OCI-LY7 (cell line): ENCODE data around the gene TPRG1. TPM values are rescaled to one million over a fixed set of nuclear protein-coding genes. Genes with fewer than 3 reads are reported as not detected.

Source experiments
- BruUV-seq: library from RNA; stranded (reverse); fragments of 400-500 nt; replicated peaks from 2 replicates; lab custom pipeline; 2021; lab: Mats Ljungman, UMichigan
- CTCF ChIA-PET: fragments of 300-600 bp; sonication (Branson Sonifier 250); formaldehyde crosslinking; loops from one replicate; lab custom pipeline; 2022; ENCODE audit warnings: antibody characterized with exemption; ENCODE audit not compliant: unreplicated experiment; lab: Charles Lee
- POLR2A ChIA-PET: fragments of 300-600 bp; sonication (Branson Sonifier 250); formaldehyde crosslinking; loops from one replicate; lab custom pipeline; 2022; ENCODE audit warnings: antibody characterized with exemption; lab: Charles Lee
- DNase-seq: peaks from one replicate; pipeline ENCODE4 v3.0.0-alpha.2; 2015; ENCODE audit warnings: low spot score
- H2AFZ ChIP-seq: fragments of 200-600 bp; sonication (generic), shearing (Covaris generic); 2 replicates; pipeline ENCODE4 v1.6.1; 2014; ENCODE audit warnings: mild to moderate bottlenecking, antibody characterized with exemption, low read length, moderate library complexity
- H3K27ac ChIP-seq: fragments of 200-600 bp; sonication (generic); 2 replicates; pipeline ENCODE4 v1.5.1; 2014; ENCODE audit warnings: mixed run types, low read depth, mild to moderate bottlenecking, moderate library complexity, low read length, inconsistent platforms; ENCODE audit not compliant: poor library complexity, severe bottlenecking
- H3K36me3 ChIP-seq: fragments of 200-600 bp; sonication (generic); 2 replicates; pipeline ENCODE4 v1.6.1; 2014; ENCODE audit warnings: mild to moderate bottlenecking, antibody characterized with exemption, low read length, moderate library complexity, mixed read lengths; ENCODE audit not compliant: insufficient read depth
- H3K4me1 ChIP-seq: fragments of 200-600 bp; sonication (generic); 2 replicates; pipeline ENCODE4 v1.5.1; 2014; ENCODE audit warnings: mild to moderate bottlenecking, low read length; ENCODE audit not compliant: insufficient read depth, poor library complexity, severe bottlenecking
- H3K4me2 ChIP-seq: fragments of 200-600 bp; sonication (generic); 2 replicates; pipeline ENCODE4 v1.6.1; 2014; ENCODE audit warnings: mild to moderate bottlenecking, low read length
- H3K4me3 ChIP-seq: fragments of 200-600 bp; sonication (generic); 2 replicates; pipeline ENCODE4 v1.5.1; 2014; ENCODE audit warnings: mild to moderate bottlenecking, low read depth, low read length; ENCODE audit not compliant: poor library complexity, severe bottlenecking
- H3K79me2 ChIP-seq: fragments of 200-600 bp; sonication (generic); 2 replicates; pipeline ENCODE4 v1.6.1; 2016; ENCODE audit warnings: low read depth, mild to moderate bottlenecking, low read length, moderate library complexity, mixed read lengths; ENCODE audit not compliant: insufficient read depth
- H3K9me2 ChIP-seq: fragments of 200-600 bp; sonication (generic); 2 replicates; pipeline ENCODE4 v1.6.1; 2016; ENCODE audit warnings: mild to moderate bottlenecking, low read length, mixed read lengths; ENCODE audit not compliant: insufficient read depth
- H3K9me3 ChIP-seq: fragments of 200-600 bp; sonication (generic); 2 replicates; pipeline ENCODE4 v1.6.1; 2014; ENCODE audit warnings: mild to moderate bottlenecking, mixed run types, low read length, mixed read lengths
- H4K20me1 ChIP-seq: fragments of 200-600 bp; sonication (generic); 2 replicates; pipeline ENCODE4 v1.6.1; 2014; ENCODE audit warnings: mild to moderate bottlenecking, antibody characterized with exemption, low read length, moderate library complexity, mixed read lengths; ENCODE audit not compliant: insufficient read depth
- CTCF ChIP-seq: fragments of 200-600 bp; sonication (generic); conservative IDR thresholded peaks from 2 replicates; pipeline ENCODE4 v1.5.1; 2014; ENCODE audit warnings: mild to moderate bottlenecking, antibody characterized with exemption, low read length, moderate library complexity, mixed read lengths
- EZH2phosphoT487 ChIP-seq: fragments of 200-600 bp; sonication (generic); IDR thresholded peaks from 2 replicates; pipeline ENCODE4 v1.6.1; 2018; ENCODE audit warnings: low read depth, borderline replicate concordance, mild to moderate bottlenecking, mixed run types, antibody characterized with exemption, low read length, moderate library complexity, mixed read lengths
- intact Hi-C: fragments of 100-400 bp; cut with micrococcal nuclease; formaldehyde crosslinking; loops from one replicate; pipeline ENCODE4 v1.10.0; 2022; ENCODE audit not compliant: unreplicated experiment
- total RNA-seq, 2 experiments: library from RNA; depleted of rRNA in 1 of 2; stranded (reverse); fragments of >200 nt in 1 of 2; shearing (Covaris generic) in 1 of 2; gene quantifications; 2 replicates each; pipeline ENCODE4 v1.2.3, GENCODE V29; 2014 to 2022

Gene TPRG1
- total RNA-seq, 2 experiments from 2014 or later = 0.92 TPM; not detected in 1

DNA sequence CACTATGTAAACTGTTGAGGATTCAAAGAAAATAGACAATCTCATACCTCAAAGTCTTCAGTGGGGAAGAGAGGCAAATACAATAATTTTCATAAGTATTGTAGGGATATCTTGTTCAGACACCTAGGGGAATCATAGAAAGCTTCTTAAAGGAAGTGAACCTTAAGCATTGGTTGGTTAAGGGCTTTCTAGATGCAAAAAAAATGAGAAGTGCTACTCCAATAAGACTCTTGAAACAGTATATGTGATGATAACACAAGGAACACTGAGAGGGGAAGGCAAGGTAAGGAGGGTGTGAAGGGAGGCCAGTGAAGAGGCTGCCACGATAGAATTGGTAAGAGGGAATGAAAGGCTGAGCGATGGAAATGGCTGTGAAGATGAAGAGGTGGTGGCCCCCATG is 104.1 kb downstream of the TPRG1 start:
- Histone ChIP-seq H3K79me2 (no peaks in the 10 kb centered on the region), H2AFZ (no peak overlapping the region), H3K36me3 (no peaks in the 10 kb centered on the region), H3K4me3 (no peak overlapping the region), H3K9me2 (no peaks in the 10 kb centered on the region), H3K27ac (no peak overlapping the region), H3K9me3 (no peaks in the 10 kb centered on the region), H4K20me1 (no peaks in the 10 kb centered on the region), H3K4me2 (no peak overlapping the region), H3K4me1 (peaks cover 14% of the 10 kb centered on the region)
- no peak for TF ChIP-seq EZH2phosphoT487
- no peak for TF ChIP-seq CTCF
- no TSS peak for BruUV-seq
- ChIA-PET CTCF (no interaction called here), POLR2A (interaction anchor here (0.9 to 1.5 kb wide), 3 partner anchors 12 to 126 kb away, joined by 3 to 4 read pairs (median 3); no protein-coding TSS in a partner anchor)
- DNase-seq = no peak
- intact Hi-C loops = loop anchor here (10.0 kb wide), 1 partner anchor 309 kb away; no protein-coding TSS in a partner anchor

DNA sequence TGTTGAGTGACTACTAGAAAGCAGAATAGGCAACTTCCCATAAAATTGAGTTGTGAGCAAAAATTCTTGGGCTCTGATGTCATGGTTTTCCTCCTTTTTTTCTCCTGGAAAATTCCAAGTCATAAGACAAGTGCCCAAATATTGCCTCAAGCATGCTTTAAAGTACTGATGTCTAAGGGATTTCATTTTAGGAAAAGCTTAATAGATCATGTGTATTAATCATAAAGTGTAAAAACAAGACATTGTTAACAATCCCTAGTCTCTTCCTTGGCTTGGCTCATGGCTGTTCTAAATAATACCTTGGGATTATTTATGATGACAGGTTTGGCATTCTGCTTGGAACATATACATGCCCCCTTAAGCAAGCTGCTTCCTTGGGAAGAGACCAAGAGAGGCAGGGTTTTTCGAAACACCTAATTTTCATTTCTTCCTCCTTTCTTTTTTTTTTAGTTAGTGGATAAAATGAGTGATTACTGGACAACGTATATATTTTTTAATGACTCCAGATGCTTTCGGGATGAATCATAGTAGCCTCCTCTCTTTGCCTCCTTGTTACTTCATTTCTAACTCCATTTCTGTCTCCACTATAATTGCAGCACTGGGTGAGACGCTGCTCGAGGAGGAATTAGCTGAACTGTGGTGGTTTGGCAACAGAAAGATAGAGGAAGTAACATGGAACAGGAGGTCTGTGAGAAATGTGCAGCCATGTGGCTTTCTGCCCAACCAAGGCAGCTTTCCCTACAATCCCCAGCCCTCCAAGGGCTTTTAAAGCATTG is 104.9 kb downstream of the TPRG1 start:
- peak; percentile 8 for DNase-seq
- POLR2A ChIA-PET = interaction anchor here (0.9 to 1.6 kb wide), 4 partner anchors 10 to 125 kb away, joined by 3 to 5 read pairs (median 4); no protein-coding TSS in a partner anchor
- CTCF ChIA-PET = interaction anchor here (0.9 kb wide), 1 partner anchor 12 kb away, joined by 3 read pairs; no protein-coding TSS in a partner anchor
- Histone ChIP-seq H3K9me2 (no peaks in the 10 kb centered on the region), H2AFZ (peak overlapping the region; percentile 16; the same call in 1 of the 2 replicates), H3K4me1 (peaks cover 14% of the 10 kb centered on the region), H3K36me3 (no peaks in the 10 kb centered on the region), H3K4me3 (no peak overlapping the region), H3K9me3 (no peaks in the 10 kb centered on the region), H3K4me2 (0 out of 2 replicates have a peak overlapping the region, but pooled peaks have one; percentile 15), H3K27ac (no peak overlapping the region), H4K20me1 (no peaks in the 10 kb centered on the region), H3K79me2 (no peaks in the 10 kb centered on the region)
- TF ChIP-seq EZH2phosphoT487 = no peak
- no peak for TF ChIP-seq CTCF
- intact Hi-C loops = loop anchor here (10.0 kb wide), 1 partner anchor 308 kb away; no protein-coding TSS in a partner anchor
- no TSS peak for BruUV-seq
